ENCODE data around the gene TRPM2. TPM values are rescaled to one million over a fixed set of nuclear protein-coding genes. Genes with fewer than 3 reads are reported as not detected.
A peak's percentile ranks its signal among the peaks of the same experiment; 100 is the strongest.

The TRPM2 gene
- total RNA-seq, 6 experiments from 2014 or later, result 0.92 to 2.0 (median 1.2) TPM

GRCh38 chr21:44377201-44377921, 23.9 kb downstream of the TRPM2 start:
- H3K27me3 ChIP-seq, result no peaks in the 10 kb centered on the region
- WGBS (ENCODE audit: insufficient coverage, low coverage, low lambda C conversion rate, missing lambda C conversion rate), result 79% methylated on average over 6 of the region's 24 CpGs
- H3K9me3 ChIP-seq, result no peaks in the 10 kb centered on the region
- no peak overlapping the region for H3K4me3 ChIP-seq
- H3K4me1 ChIP-seq, result no peaks in the 10 kb centered on the region
- H3K27ac ChIP-seq, result no peak overlapping the region
- TF ChIP-seq CTCF (IDR thresholded peaks at IDR 0.05) (no peak), POLR2A (IDR thresholded peaks at IDR 0.05) (no peak)
- no peak for ATAC-seq
- intact Hi-C loops (cut with DNase I), result no loop called here
- no peaks in the 10 kb centered on the region for H3K36me3 ChIP-seq
- DNase-seq, result peak in 2 of 3 donors; percentile 36 to 42

GRCh38 chr21:44377922-44378645, 24.7 kb downstream of the TRPM2 start:
- no peak overlapping the region for H3K4me3 ChIP-seq
- H3K27me3 ChIP-seq, result no peaks in the 10 kb centered on the region
- no peaks in the 10 kb centered on the region for H3K4me1 ChIP-seq
- intact Hi-C loops (cut with DNase I), result no loop called here
- no peaks in the 10 kb centered on the region for H3K9me3 ChIP-seq
- no peaks in the 10 kb centered on the region for H3K36me3 ChIP-seq
- no peak for ATAC-seq
- H3K27ac ChIP-seq, result no peak overlapping the region
- 88% methylated on average over 3 of the region's 22 CpGs for WGBS (ENCODE audit: insufficient coverage, low coverage, low lambda C conversion rate, missing lambda C conversion rate)
- no peak for TF ChIP-seq POLR2A (IDR thresholded peaks at IDR 0.05)
- TF ChIP-seq CTCF (IDR thresholded peaks at IDR 0.05), result no peak
- DNase-seq, result peak in 2 of 3 donors; percentile 34 to 37

- H3K36me3 ChIP-seq, result no peaks in the 10 kb centered on the region
- intact Hi-C loops (cut with DNase I), result no loop called here
- peak in 2 of 3 donors; percentile 43 to 44 for DNase-seq
- H3K4me3 ChIP-seq, result no peak overlapping the region
- WGBS (ENCODE audit: insufficient coverage, low coverage, low lambda C conversion rate, missing lambda C conversion rate), result 90% methylated on average over 2 of the region's 34 CpGs
- TF ChIP-seq POLR2A (IDR thresholded peaks at IDR 0.05) (no peak), CTCF (IDR thresholded peaks at IDR 0.05) (no peak)
- H3K27me3 ChIP-seq, result no peaks in the 10 kb centered on the region
- no peaks in the 10 kb centered on the region for H3K9me3 ChIP-seq
- H3K27ac ChIP-seq, result no peak overlapping the region
- ATAC-seq, result no peak
- no peaks in the 10 kb centered on the region for H3K4me1 ChIP-seq
Observed at GRCh38 chr21:44378646-44379514, 25.5 kb downstream of the TRPM2 start.

DNA sequence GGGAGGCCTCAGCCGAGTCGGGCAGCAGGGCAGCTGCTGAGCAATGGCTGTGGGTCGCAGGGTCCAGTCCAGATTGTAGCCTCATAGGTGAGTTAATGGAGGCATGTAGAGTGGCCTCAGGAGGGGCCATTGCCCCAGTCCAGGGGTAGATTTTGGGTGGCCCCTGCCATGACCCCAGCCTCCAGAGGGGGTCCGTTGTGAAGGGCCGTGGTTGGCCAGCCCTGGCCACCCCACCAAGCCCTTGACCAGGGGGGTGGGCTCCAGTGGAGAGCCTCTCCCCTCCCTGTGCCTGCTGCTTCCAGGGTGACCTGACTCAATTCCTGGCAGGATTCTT, 26.1 kb downstream of the TRPM2 start:
- WGBS (ENCODE audit: insufficient coverage, low coverage, low lambda C conversion rate, missing lambda C conversion rate), result 100% methylated on average over 2 of the region's 5 CpGs
- peak in 1 of 3 donors; percentile 28 for DNase-seq
- H3K36me3 ChIP-seq, result no peaks in the 10 kb centered on the region
- TF ChIP-seq POLR2A (IDR thresholded peaks at IDR 0.05), result no peak
- TF ChIP-seq CTCF (IDR thresholded peaks at IDR 0.05), result no peak
- H3K9me3 ChIP-seq, result no peaks in the 10 kb centered on the region
- H3K4me3 ChIP-seq, result no peak overlapping the region
- ATAC-seq, result no peak
- H3K4me1 ChIP-seq, result no peaks in the 10 kb centered on the region
- no peak overlapping the region for H3K27ac ChIP-seq
- intact Hi-C loops (cut with DNase I), result no loop called here
- H3K27me3 ChIP-seq, result no peaks in the 10 kb centered on the region
